Esophagus squamous epithelium (tissue), 4 donors: ENCODE measurements around the gene PDIA2.

Experiments used
- CTCF ChIP-seq, 6 experiments: fragments of 450-650 bp in 4 of 6; fragments of 200-600 bp in 2 of 6; sonication (generic) in 2 of 6; IDR thresholded peaks; one replicate each; pipeline ENCODE4 v1.5.1; 2016 to 2019; ENCODE audit warnings: antibody characterized with exemption in 6 of 6, mild to moderate bottlenecking in 4 of 6, moderate library complexity in 4 of 6
- POLR2A ChIP-seq, 4 donors: fragments of 450-650 bp; IDR thresholded peaks; one replicate each; pipeline ENCODE4 v1.6.1; 2017; ENCODE audit warnings: antibody characterized with exemption in 4 of 4, mild to moderate bottlenecking in 4 of 4, moderate library complexity in 3 of 4

GRCh38 chr16:261031-261691, 21.8 kb upstream of the PDIA2 start:
- TF ChIP-seq POLR2A (IDR thresholded peaks at IDR 0.05) (no peak), CTCF (IDR thresholded peaks at IDR 0.05) (no peak)
